ENCODE measurements around the gene ABLIM2. TPM values are rescaled to one million over a fixed set of nuclear protein-coding genes. Genes with fewer than 3 reads are reported as not detected.

The ABLIM2 gene
- total RNA-seq, 1 experiment from 2014 or later, result 1.0 TPM

- no peak overlapping the region for H3K4me2 ChIP-seq (ENCODE audit: insufficient read depth, insufficient read length, low read length)
- no peaks in the 10 kb centered on the region for H3K9me3 Mint-ChIP-seq
- no peaks in the 10 kb centered on the region for H3K27me3 ChIP-seq (ENCODE audit: insufficient read depth, low read length)
- no peak overlapping the region for H3K9ac ChIP-seq (ENCODE audit: extremely low read depth, insufficient read length, low read length)
- no peak overlapping the region for H2BK120ac ChIP-seq (ENCODE audit: low read depth, low read length, poor library complexity, severe bottlenecking)
- no peak overlapping the region for H3K4ac ChIP-seq (ENCODE audit: low read depth, low read length)
- no peak overlapping the region for H2AK5ac ChIP-seq (ENCODE audit: insufficient read length, low read length)
- DNase-seq, result no peak
- no peak overlapping the region; the same call in 1 of the 2 replicates for H3K14ac ChIP-seq (ENCODE audit: insufficient read depth, low read length)
- H3K27ac Mint-ChIP-seq, result no peak overlapping the region
- TF ChIP-seq, protein P1, sequence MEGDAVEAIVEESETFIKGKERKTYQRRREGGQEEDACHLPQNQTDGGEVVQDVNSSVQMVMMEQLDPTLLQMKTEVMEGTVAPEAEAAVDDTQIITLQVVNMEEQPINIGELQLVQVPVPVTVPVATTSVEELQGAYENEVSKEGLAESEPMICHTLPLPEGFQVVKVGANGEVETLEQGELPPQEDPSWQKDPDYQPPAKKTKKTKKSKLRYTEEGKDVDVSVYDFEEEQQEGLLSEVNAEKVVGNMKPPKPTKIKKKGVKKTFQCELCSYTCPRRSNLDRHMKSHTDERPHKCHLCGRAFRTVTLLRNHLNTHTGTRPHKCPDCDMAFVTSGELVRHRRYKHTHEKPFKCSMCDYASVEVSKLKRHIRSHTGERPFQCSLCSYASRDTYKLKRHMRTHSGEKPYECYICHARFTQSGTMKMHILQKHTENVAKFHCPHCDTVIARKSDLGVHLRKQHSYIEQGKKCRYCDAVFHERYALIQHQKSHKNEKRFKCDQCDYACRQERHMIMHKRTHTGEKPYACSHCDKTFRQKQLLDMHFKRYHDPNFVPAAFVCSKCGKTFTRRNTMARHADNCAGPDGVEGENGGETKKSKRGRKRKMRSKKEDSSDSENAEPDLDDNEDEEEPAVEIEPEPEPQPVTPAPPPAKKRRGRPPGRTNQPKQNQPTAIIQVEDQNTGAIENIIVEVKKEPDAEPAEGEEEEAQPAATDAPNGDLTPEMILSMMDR (conservative IDR thresholded peaks at IDR 0.05), result no peak
- no peak overlapping the region for H4K5ac ChIP-seq (ENCODE audit: insufficient read length, low read depth, low read length)
- H2BK5ac ChIP-seq (ENCODE audit: insufficient read length, low read length), result no peak overlapping the region
- no peak overlapping the region for H3K27ac ChIP-seq (ENCODE audit: insufficient read length, low read depth, low read length)
- no peak overlapping the region for H4K8ac ChIP-seq (replicated peaks; ENCODE audit: insufficient read length, low read depth, low read length)
- H3K4me1 ChIP-seq (ENCODE audit: insufficient read depth, low read length), result no peaks in the 10 kb centered on the region
- H3K4me1 Mint-ChIP-seq, result 0 out of 4 replicates have a peak, but pooled peaks cover 0 to 3% of the 10 kb centered on the region in 2 experiments
- no peaks in the 10 kb centered on the region for H3K79me2 ChIP-seq (ENCODE audit: insufficient read depth, low read length)
- H3K79me1 ChIP-seq (ENCODE audit: insufficient read depth, low read depth, low read length, poor library complexity, severe bottlenecking), result no peaks in the 10 kb centered on the region
- no peaks in the 10 kb centered on the region; a peak in 1 of 7 replicates for H3K36me3 Mint-ChIP-seq (ENCODE audit: insufficient read depth in 1 of 3, low read depth in 3 of 3)
- no peak overlapping the region for H3K18ac ChIP-seq (ENCODE audit: insufficient read length, low read depth, low read length)
- H3K23me2 ChIP-seq (ENCODE audit: insufficient read length, low read depth, low read length, poor library complexity, severe bottlenecking), result no peaks in the 10 kb centered on the region
- H3K27me3 Mint-ChIP-seq (ENCODE audit: low read depth), result no peaks in the 10 kb centered on the region
- no peak overlapping the region for H3T11ph ChIP-seq (ENCODE audit: low read length)
- H2BK15ac ChIP-seq (ENCODE audit: low read depth, low read length), result no peak overlapping the region
- no peaks in the 10 kb centered on the region for H4K20me1 ChIP-seq (ENCODE audit: control insufficient read depth, insufficient read depth, insufficient read length)
- no CpG with 5 or more reads among the region's 20 CpGs for WGBS (ENCODE audit: extremely low coverage, insufficient read length, low lambda C conversion rate)
- H4K91ac ChIP-seq (ENCODE audit: insufficient read length, low read depth, low read length), result no peak overlapping the region
- no peak overlapping the region for H3K56ac ChIP-seq (ENCODE audit: insufficient read length, low read depth, low read length)
- H2BK12ac ChIP-seq (ENCODE audit: insufficient read length, low read depth, low read length), result no peak overlapping the region
- H3K4me3 Mint-ChIP-seq, result no peak overlapping the region
- no peak overlapping the region for H2BK20ac ChIP-seq (ENCODE audit: low read depth, low read length, poor library complexity, severe bottlenecking)
- H3K9me3 ChIP-seq (ENCODE audit: control insufficient read depth, low read depth, low read length), result no peaks in the 10 kb centered on the region
- no peak overlapping the region for H3K23ac ChIP-seq (ENCODE audit: insufficient read length, low read depth, low read length)
- no peak overlapping the region for H2AFZ ChIP-seq (ENCODE audit: low read length)
Measured at GRCh38 chr4:8028884-8029568, 129.6 kb downstream of the ABLIM2 start.
